Activated CD8-positive, alpha-beta memory T cell treated with anti-CD3 and anti-CD28 coated beads for 4 hours (primary cell): ENCODE measurements around the gene ATP5PO.
"Not testable (repeated sequence)": the region's sequence is repeated elsewhere in the genome, so short reads cannot be mapped to it uniquely, and the experiment has no call there.

Source experiments
- DNase-seq, 2 donors: peaks; one replicate each; pipeline ENCODE4 v3.0.0-alpha.2; 2020; ENCODE audit warnings: low read depth in 2 of 2

Gene ATP5PO

GRCh38 chr21:33869873-33870272, 45.7 kb downstream of the ATP5PO start:
- no peak for DNase-seq

- not testable (repeated sequence) for DNase-seq
Observed at GRCh38 chr21:33867868-33868267, 47.7 kb downstream of the ATP5PO start.

GRCh38 chr21:33866826-33867225, 48.8 kb downstream of the ATP5PO start:
- no peak for DNase-seq

DNA sequence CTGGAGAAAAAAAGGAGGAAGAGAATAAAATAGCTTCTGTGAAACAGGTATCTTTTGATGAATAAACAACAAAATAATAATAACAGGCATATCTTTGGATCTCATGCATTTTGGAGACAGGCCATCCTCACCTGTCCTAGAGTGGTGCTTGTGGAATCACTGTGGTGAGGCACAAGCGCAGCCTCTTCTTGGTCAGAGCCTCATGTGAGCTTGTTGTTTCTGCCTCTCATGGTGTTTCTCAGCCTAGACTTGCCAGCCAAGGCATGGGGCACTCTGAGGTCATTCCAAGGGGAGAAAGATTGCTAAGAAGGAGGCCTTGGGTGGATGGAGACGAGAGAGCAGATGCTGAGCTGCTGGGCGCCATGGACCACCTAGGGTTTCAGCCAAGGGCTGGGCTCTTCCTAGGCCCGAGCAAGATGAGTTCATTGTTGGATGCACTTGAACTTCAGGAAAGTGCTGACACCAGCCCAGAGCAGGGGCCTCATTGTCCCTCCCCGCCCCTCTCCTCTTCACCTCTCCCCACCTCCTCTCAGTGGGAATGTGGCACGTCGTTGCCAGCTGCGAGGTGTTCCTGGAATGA, 49.5 kb downstream of the ATP5PO start:
- DNase-seq = no peak

GRCh38 chr21:33865176-33865575, 50.4 kb downstream of the ATP5PO start:
- no peak for DNase-seq

- no peak for DNase-seq
Observed at GRCh38 chr21:33864150-33864549, 51.5 kb downstream of the ATP5PO start.

GRCh38 chr21:33863191-33863590, 52.4 kb downstream of the ATP5PO start:
- not testable (repeated sequence) for DNase-seq

- DNase-seq = no peak
Observed at GRCh38 chr21:33861125-33861524, 54.5 kb downstream of the ATP5PO start.

DNA sequence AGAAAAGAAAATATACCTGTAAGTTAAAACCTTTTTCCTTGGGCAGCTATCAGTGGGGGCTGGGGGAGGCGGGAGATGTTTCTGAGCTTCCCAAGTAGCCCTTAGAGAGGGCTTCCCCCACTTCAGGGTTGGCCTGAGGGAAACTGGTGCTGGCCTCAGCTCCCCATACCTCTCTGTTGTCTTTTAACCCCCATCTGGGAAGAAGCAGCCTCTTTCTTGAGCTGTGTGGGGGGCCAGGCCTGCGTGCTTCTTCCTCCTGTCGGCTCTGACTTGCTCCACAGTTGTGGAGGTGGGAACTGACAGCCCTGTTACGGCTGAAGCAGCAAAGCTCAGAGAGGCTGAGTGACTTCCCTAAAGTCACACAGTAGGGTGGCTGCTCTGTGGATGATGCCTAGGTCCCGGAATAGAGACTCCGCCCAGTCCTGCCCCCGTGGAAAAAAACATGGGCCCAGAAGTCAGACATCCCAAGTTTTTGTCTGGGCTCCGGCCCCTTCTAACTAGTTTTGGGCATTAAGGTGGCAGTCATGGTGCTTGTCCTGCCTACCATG, 55.2 kb downstream of the ATP5PO start:
- DNase-seq = no peak

- DNase-seq = no peak
Observed at GRCh38 chr21:33859373-33860102, 56.1 kb downstream of the ATP5PO start.

DNA sequence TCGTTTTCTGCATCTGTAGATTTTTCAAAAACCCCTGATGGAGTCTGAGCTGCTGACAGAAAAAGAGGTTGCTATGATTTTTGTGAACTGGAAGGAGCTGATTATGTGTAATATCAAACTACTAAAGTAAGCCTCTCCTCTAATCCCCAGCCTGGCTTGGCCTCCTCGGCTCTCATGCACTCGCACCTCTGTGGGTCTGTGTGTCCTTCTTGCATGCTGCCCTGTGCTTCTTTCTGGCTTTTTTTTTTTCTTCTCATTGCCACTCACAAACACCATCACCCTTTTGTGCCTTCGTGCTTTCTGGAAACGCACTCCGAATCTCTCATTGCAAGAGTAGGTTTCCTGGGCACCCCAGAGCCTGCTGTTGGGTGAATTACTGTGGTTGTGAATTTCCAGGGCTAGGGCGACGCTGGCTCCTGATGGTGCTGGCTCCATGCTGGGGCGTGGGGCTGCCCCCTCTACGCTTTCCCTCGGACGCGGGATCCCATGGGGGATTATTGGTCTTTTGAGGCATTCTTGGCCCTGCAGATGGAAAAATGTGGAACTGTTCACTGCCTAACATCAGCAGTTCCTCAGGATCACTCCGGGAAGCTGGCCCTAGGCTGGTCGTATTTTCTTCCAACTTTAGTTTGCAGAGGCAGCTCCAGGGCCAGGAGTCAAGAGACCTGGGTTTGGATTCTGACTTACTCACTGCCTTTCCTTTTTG, 56.8 kb downstream of the ATP5PO start:
- DNase-seq = no peak

DNA sequence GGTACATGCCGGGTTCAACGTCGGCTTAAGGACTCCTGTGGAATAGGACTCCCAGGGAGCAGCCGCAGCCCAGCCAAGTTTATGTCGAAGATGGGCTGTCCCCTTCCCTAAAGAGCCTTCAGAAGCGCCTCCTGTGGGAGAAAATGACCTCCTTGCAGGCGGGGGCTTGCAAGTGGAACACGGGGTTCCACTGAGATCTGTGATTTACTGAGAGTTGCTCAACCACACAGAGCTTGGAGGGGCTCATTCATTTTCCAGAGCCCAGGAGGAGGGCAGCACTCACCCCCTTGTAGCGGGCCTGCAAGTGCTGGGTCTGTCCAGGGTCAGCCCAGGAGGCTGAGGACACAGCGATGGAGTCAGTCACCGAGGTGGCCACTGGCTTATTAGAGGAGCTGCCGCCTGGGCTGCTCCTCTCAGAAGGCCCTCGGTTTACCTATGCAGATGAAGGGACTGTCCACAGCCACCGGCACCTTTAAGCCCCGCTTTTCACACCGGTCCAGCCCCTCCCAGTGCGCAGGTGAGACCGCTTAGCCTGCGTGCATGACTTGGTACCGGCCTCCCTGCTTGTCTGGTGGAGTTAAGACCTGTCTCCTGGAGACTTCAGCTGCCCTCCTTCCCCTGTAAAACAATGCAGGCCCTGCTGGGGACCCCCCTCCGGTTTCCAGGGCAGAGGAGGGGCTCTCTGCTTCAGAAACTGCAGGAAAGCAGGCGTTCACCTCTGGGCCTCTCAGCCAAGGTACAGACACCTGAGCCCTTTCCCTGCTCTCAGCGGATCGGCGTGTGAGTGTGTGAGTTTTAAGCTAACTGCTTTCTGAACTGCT, 57.5 kb downstream of the ATP5PO start:
- DNase-seq = no peak

GRCh38 chr21:33856893-33857527, 58.6 kb downstream of the ATP5PO start:
- DNase-seq = no peak

DNA sequence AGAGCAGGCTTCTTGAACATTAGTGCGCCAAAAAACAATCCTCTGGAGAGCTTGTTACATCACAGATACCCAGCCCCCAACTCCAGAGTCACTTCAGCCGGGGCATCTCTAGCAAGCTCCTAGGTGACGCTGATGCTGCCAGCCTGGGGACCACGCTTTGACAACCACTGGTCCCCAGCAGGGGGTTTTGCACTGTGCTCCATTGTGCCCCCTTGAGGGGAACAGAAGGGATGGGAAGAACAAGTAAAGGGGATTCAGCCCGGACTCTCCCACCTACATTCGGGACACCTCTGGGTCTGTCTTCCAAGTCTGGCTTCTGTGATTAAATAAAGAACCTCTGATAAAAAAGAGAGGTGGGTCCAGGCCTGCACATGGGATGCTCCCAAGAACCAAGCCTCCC, 60.4 kb downstream of the ATP5PO start:
- no peak for DNase-seq

DNA sequence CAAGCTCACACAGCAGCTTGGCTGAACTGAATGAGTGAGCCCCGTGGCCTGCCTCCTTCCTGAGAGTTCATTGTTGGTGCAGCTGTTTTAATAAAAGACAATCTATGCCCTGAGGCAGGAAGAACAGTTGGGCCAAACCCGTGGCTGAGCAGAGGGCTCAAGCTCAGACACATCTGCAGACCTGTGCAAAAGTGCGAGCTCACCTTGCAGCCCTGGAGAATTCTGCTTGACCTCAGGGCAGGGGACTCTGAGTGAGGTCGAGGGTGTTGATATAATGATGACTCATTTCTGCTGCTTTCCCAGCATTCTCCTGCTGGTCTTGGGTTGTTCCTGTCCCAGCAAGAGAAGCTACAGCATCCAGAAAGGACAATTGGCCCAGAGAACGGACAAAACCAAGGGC, 61.0 kb downstream of the ATP5PO start:
- DNase-seq = no peak
